HEK293 (cell line): ENCODE measurements around the gene QRICH2.

Experiments
- CTCF ChIP-seq: fragments of 450-650 bp; formaldehyde crosslinking; IDR thresholded peaks from 2 replicates; pipeline ENCODE4 v1.5.1; 2016; ENCODE audit warnings: missing biosample characterization, missing genetic modification characterization
- REST ChIP-seq: fragments of 450-650 bp; formaldehyde crosslinking; IDR thresholded peaks from 2 replicates; pipeline ENCODE4 v1.5.1; 2016; ENCODE audit warnings: missing biosample characterization, missing genetic modification characterization
- TSHZ1 ChIP-seq: fragments of 450-650 bp; formaldehyde crosslinking; IDR thresholded peaks from 2 replicates; pipeline ENCODE4 v1.5.1; 2016; ENCODE audit warnings: missing biosample characterization, missing genetic modification characterization, borderline replicate concordance
- ZBTB11 ChIP-seq: fragments of 450-650 bp; formaldehyde crosslinking; conservative IDR thresholded peaks from 2 replicates; pipeline ENCODE4 v1.5.1; 2016; ENCODE audit warnings: low read depth, missing biosample characterization, missing genetic modification characterization
- ZBTB8A ChIP-seq: fragments of 450-650 bp; formaldehyde crosslinking; IDR thresholded peaks from 2 replicates; pipeline ENCODE4 v1.5.1; 2016; ENCODE audit warnings: missing biosample characterization, missing genetic modification characterization
- ZNF121 ChIP-seq: fragments of 450-650 bp; formaldehyde crosslinking; IDR thresholded peaks from 2 replicates; pipeline ENCODE4 v1.5.1; 2016; ENCODE audit warnings: missing biosample characterization, missing genetic modification characterization
- ZNF274 ChIP-seq, 2 experiments: fragments of 200-500 bp in 1 of 2; fragments of 450-650 bp in 1 of 2; sonication (Bioruptor generic) in 1 of 2; formaldehyde crosslinking in 1 of 2; IDR thresholded peaks; 2 replicates each; pipeline versions ENCODE4 v1.5.1 to v1.6.1; 2014 to 2016; ENCODE audit warnings: borderline replicate concordance in 1 of 2, inconsistent platforms in 1 of 2, low read length in 1 of 2, missing biosample characterization in 1 of 2, missing genetic modification characterization in 1 of 2
- ZNF423 ChIP-seq: fragments of 450-650 bp; formaldehyde crosslinking; IDR thresholded peaks from 2 replicates; pipeline ENCODE4 v1.5.1; 2016; ENCODE audit warnings: missing biosample characterization, missing genetic modification characterization
- ZNF580 ChIP-seq: fragments of 450-650 bp; formaldehyde crosslinking; IDR thresholded peaks from 2 replicates; pipeline ENCODE4 v1.5.1; 2016; ENCODE audit warnings: missing biosample characterization, missing genetic modification characterization
- ZNF792 ChIP-seq: fragments of 450-650 bp; formaldehyde crosslinking; IDR thresholded peaks from 2 replicates; pipeline ENCODE4 v1.5.1; 2016; ENCODE audit warnings: missing biosample characterization, missing genetic modification characterization
- ZNF830 ChIP-seq: fragments of 450-650 bp; IDR thresholded peaks from 2 replicates; pipeline ENCODE4 v1.5.0; 2018; ENCODE audit warnings: missing biosample characterization, missing genetic modification characterization, low read depth, mild to moderate bottlenecking, moderate library complexity

GRCh38 chr17:76317535-76317934 lies 9.5 kb upstream of the QRICH2 start:
- no peak for TF ChIP-seq TSHZ1 (tag by site-specific recombination)
- TF ChIP-seq CTCF (tag by site-specific recombination): no peak
- TF ChIP-seq ZNF274 (IDR thresholded peaks at IDR 0.05; ENCODE audit: low read length): no peak
- no peak for TF ChIP-seq ZNF274 (tag by site-specific recombination; IDR thresholded peaks at IDR 0.05; ENCODE audit: borderline replicate concordance)
- no peak for TF ChIP-seq ZNF121 (tag by site-specific recombination)
- TF ChIP-seq ZNF580 (tag by site-specific recombination): no peak
- TF ChIP-seq ZNF792 (tag by site-specific recombination): no peak
- TF ChIP-seq ZBTB11 (tag by site-specific recombination): no peak
- no peak for TF ChIP-seq ZNF830 (tag by site-specific recombination)
- no peak for TF ChIP-seq ZBTB8A (tag by site-specific recombination)
- no peak for TF ChIP-seq REST (tag by site-specific recombination)
- no peak for TF ChIP-seq ZNF423 (tag by site-specific recombination)
